SU-DHL-6 (cell line): Measurements from ENCODE around the gene HUS1.
"Not testable (repeated sequence)": the region's sequence is repeated elsewhere in the genome, so short reads cannot be mapped to it uniquely, and the experiment has no call there.

Experiments used
- H2AFZ ChIP-seq: fragments of 200-600 bp; sonication (generic); 2 replicates; pipeline ENCODE4 v1.6.1; 2014; ENCODE audit warnings: low read depth, mild to moderate bottlenecking, moderate library complexity, mixed read lengths, antibody characterized with exemption, low read length; ENCODE audit not compliant: severe bottlenecking
- H3F3A ChIP-seq: fragments of 200-600 bp; shearing (Covaris generic); 2 replicates; pipeline ENCODE4 v1.6.0; 2016; ENCODE audit warnings: antibody characterized with exemption, mild to moderate bottlenecking; ENCODE audit not compliant: insufficient read depth
- H3K27ac ChIP-seq: fragments of 200-600 bp; sonication (generic); 2 replicates; pipeline ENCODE4 v1.5.1; 2016; ENCODE audit warnings: low read depth, mild to moderate bottlenecking, low read length, moderate library complexity, mixed read lengths
- H3K27me3 ChIP-seq: fragments of 200-600 bp; sonication (generic), shearing (Covaris generic); 2 replicates; pipeline ENCODE4 v1.6.0; 2014; ENCODE audit warnings: mild to moderate bottlenecking, low read length
- H3K36me3 ChIP-seq: fragments of 200-600 bp; sonication (generic); 2 replicates; pipeline ENCODE4 v1.6.1; 2014; ENCODE audit warnings: mild to moderate bottlenecking, low read length, mixed read lengths
- H3K4me2 ChIP-seq: fragments of 300-600, 200-600 bp; shearing (Covaris generic), sonication (generic); 2 replicates; pipeline ENCODE4 v1.6.0; 2014; ENCODE audit warnings: low read length, low read depth, mild to moderate bottlenecking; ENCODE audit not compliant: poor library complexity, severe bottlenecking
- H3K4me3 ChIP-seq: fragments of 200-600 bp; sonication (generic); 2 replicates; pipeline ENCODE4 v1.5.1; 2014; ENCODE audit warnings: antibody characterized with exemption, low read length, mild to moderate bottlenecking, mixed read lengths; ENCODE audit not compliant: insufficient read depth, poor library complexity, severe bottlenecking
- H3K79me2 ChIP-seq: fragments of 200-600 bp; sonication (generic); 2 replicates; pipeline ENCODE4 v1.6.1; 2014; ENCODE audit warnings: mild to moderate bottlenecking, low read length, moderate library complexity; ENCODE audit not compliant: insufficient read depth
- H3K9ac ChIP-seq: fragments of 200-600 bp; sonication (generic); 2 replicates; pipeline ENCODE4 v1.7.0; 2014; ENCODE audit warnings: mild to moderate bottlenecking, low read length
- H3K9me2 ChIP-seq: fragments of 200-600 bp; sonication (generic); replicated peaks from 2 replicates; pipeline ENCODE4 v1.6.1; 2014; ENCODE audit warnings: low read length; ENCODE audit not compliant: insufficient read depth
- H3K9me3 ChIP-seq: fragments of 200-600 bp; sonication (generic); 2 replicates; pipeline ENCODE4 v1.6.1; 2014; ENCODE audit warnings: low read length, mixed read lengths; ENCODE audit not compliant: insufficient read depth
- H4K20me1 ChIP-seq: fragments of 200-600 bp; sonication (generic); 2 replicates; pipeline ENCODE4 v1.6.1; 2014; ENCODE audit warnings: low read depth, mild to moderate bottlenecking, antibody characterized with exemption, low read length, moderate library complexity, mixed read lengths
- CTCF ChIP-seq: fragments of 200-600 bp; sonication (generic); IDR thresholded peaks from one replicate; pipeline ENCODE4 v1.5.1; 2017; ENCODE audit warnings: antibody characterized with exemption, mild to moderate bottlenecking, low read length, moderate library complexity; ENCODE audit not compliant: insufficient read depth, poor library complexity, severe bottlenecking
- EZH2phosphoT487 ChIP-seq: fragments of 200-600 bp; sonication (generic), shearing (Covaris generic); conservative IDR thresholded peaks from 2 replicates; pipeline ENCODE4 v1.6.1; 2018; ENCODE audit warnings: mild to moderate bottlenecking, antibody characterized with exemption, low read length, moderate library complexity, mixed read lengths

Gene HUS1

GRCh38 chr7:47991270-47991669 is 11.9 kb upstream of the HUS1 start:
- TF ChIP-seq EZH2phosphoT487: no peak
- TF ChIP-seq CTCF: no peak
- Histone ChIP-seq H3K27ac (peak overlapping the region; percentile 30), H3K79me2 (no peaks in the 10 kb centered on the region), H3K27me3 (no peaks in the 10 kb centered on the region), H3K9me3 (no peaks in the 10 kb centered on the region), H3K9me2 (no peaks in the 10 kb centered on the region), H3K9ac (peak overlapping the region; percentile 52), H3K4me3 (peak overlapping the region; percentile 48), H4K20me1 (no peaks in the 10 kb centered on the region), H3F3A (no peaks in the 10 kb centered on the region), H2AFZ (peak overlapping the region; percentile 93), H3K36me3 (no peaks in the 10 kb centered on the region), H3K4me2 (peak overlapping the region; percentile 63)

- Histone ChIP-seq H3K9ac (no peak overlapping the region), H3K27ac (no peak overlapping the region), H3F3A (no peaks in the 10 kb centered on the region), H3K9me2 (no peaks in the 10 kb centered on the region), H2AFZ (peak overlapping the region; percentile 93), H3K4me2 (no peak overlapping the region), H3K36me3 (no peaks in the 10 kb centered on the region), H3K27me3 (no peaks in the 10 kb centered on the region), H4K20me1 (no peaks in the 10 kb centered on the region), H3K4me3 (no peak overlapping the region), H3K79me2 (no peaks in the 10 kb centered on the region), H3K9me3 (no peaks in the 10 kb centered on the region)
- TF ChIP-seq EZH2phosphoT487 (no peak), CTCF (no peak)
These were observed 11.2 kb upstream of the HUS1 start for GRCh38 chr7:47990592-47990991.

GRCh38 chr7:47989607-47990400 is 10.4 kb upstream of the HUS1 start:
- H3K9me2 ChIP-seq, H3K27me3 ChIP-seq, H3K36me3 ChIP-seq, H3K9me3 ChIP-seq, H4K20me1 ChIP-seq, H3K79me2 ChIP-seq, H3F3A ChIP-seq, H3K27ac ChIP-seq, H2AFZ ChIP-seq, H3K9ac ChIP-seq, H3K4me3 ChIP-seq, H3K4me2 ChIP-seq: not testable (repeated sequence)

GRCh38 chr7:47988496-47989386 is 9.3 kb upstream of the HUS1 start:
- peak; percentile 38 for TF ChIP-seq CTCF
- no peak for TF ChIP-seq EZH2phosphoT487
- no peak overlapping the region for H3K9ac ChIP-seq
- no peaks in the 10 kb centered on the region for H3K36me3 ChIP-seq
- no peak overlapping the region for H3K4me3 ChIP-seq
- no peaks in the 10 kb centered on the region for H4K20me1 ChIP-seq
- no peaks in the 10 kb centered on the region for H3F3A ChIP-seq
- no peaks in the 10 kb centered on the region for H3K9me2 ChIP-seq
- no peak overlapping the region for H2AFZ ChIP-seq
- H3K9me3 ChIP-seq: no peaks in the 10 kb centered on the region
- no peaks in the 10 kb centered on the region for H3K79me2 ChIP-seq
- no peak overlapping the region for H3K27ac ChIP-seq
- no peak overlapping the region for H3K4me2 ChIP-seq
- no peaks in the 10 kb centered on the region for H3K27me3 ChIP-seq
